Measurements from ENCODE around the gene RIPPLY1.

Gene RIPPLY1, protein sequence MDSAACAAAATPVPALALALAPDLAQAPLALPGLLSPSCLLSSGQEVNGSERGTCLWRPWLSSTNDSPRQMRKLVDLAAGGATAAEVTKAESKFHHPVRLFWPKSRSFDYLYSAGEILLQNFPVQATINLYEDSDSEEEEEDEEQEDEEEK

DNA sequence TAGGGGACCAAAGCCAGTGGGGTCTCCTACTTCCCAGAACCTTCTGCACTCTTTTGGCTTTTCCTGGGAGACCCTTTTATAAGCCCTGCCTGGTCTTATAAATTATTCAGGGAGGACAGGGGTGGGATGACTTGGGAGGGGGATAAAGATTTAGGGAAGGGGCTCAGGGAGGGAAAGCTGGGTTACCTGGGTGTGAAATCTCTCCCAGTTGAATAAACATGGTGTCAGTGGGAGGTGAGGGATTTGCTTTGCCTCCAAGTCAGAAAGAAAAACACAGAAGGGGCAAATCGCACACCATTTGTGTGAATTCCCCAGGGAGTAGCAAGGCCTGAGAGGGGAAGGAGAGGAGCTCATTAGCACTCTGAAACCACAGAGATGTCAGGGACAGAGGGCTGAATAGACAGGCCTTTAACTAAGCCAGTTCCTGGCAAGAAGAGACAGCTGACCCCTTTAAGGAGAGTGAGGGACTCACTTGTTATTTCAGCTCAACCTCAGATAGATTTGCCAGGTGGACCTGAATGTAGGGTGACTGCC, at the start of gene RIPPLY1:
Gene RIPPLY1, minus strand, starts transcription at position 51 of the 534 bp plus-strand sequence. CDS start 54 bp downstream, outside the sequence.
- Mint-ChIP-seq H3K27ac (no peak within 1 kb of the TSS), H3K36me3 (ENCODE audit: low read depth) (no peaks in the 10 kb centered on the region), H3K9me3 (no peaks in the 10 kb centered on the region), H3K4me1 (no peaks in the 10 kb centered on the region), H3K4me3 (no peak within 1 kb of the TSS), H3K27me3 (no peaks in the 10 kb centered on the region)
- no peak for ATAC-seq
- DNase-seq: no peak

DNA sequence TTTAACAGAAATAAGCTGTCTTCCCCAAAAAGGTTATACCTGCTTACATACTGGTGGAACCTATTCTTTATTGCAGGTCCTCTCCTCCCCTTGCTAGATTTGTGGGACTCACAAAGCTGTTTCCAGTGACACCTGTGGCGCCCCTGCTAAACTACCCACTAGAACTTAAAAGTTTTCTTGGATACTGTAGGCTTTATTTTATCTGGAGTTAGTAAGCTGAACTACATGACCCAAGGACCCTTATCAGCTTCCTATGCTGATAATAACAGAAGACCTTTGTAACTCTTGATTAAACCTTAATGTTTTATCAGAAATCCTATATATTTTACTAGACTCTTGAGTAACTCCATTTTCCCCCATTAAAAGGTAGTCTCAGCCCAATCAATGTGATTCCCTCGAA, 49.4 kb upstream of the RIPPLY1 start:
- H3K36me3 Mint-ChIP-seq (ENCODE audit: low read depth): peaks cover 5% of the 10 kb centered on the region
- DNase-seq: no peak
- H3K4me1 Mint-ChIP-seq: no peaks in the 10 kb centered on the region
- no peak overlapping the region for H3K4me3 Mint-ChIP-seq
- no peaks in the 10 kb centered on the region for H3K9me3 Mint-ChIP-seq
- no peak for ATAC-seq
- no peak overlapping the region for H3K27ac Mint-ChIP-seq
- no peaks in the 10 kb centered on the region for H3K27me3 Mint-ChIP-seq

DNA sequence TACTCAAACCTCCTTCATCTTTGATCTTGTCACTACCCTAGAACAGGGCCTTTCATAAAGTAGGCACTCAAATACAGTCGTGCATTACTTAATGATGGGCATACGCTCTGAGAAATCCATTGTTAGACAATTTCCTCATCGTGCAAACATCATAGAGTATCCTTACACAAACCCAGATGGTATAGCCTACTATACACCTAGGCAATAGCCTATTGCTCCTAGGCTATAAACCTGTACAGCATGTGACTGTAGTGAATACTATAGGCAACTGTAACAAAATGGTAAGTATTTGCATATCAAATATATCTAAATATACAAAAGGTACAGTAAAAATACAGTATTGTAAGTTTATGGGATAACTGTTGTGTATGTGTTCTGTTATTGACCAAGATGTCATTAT, 48.9 kb upstream of the RIPPLY1 start:
- no peaks in the 10 kb centered on the region for H3K27me3 Mint-ChIP-seq
- H3K4me1 Mint-ChIP-seq: no peaks in the 10 kb centered on the region
- H3K9me3 Mint-ChIP-seq: no peaks in the 10 kb centered on the region
- ATAC-seq (no peak), DNase-seq (no peak)
- peaks cover 8% of the 10 kb centered on the region for H3K36me3 Mint-ChIP-seq (ENCODE audit: low read depth)
- no peak overlapping the region for H3K27ac Mint-ChIP-seq
- H3K4me3 Mint-ChIP-seq: no peak overlapping the region

DNA sequence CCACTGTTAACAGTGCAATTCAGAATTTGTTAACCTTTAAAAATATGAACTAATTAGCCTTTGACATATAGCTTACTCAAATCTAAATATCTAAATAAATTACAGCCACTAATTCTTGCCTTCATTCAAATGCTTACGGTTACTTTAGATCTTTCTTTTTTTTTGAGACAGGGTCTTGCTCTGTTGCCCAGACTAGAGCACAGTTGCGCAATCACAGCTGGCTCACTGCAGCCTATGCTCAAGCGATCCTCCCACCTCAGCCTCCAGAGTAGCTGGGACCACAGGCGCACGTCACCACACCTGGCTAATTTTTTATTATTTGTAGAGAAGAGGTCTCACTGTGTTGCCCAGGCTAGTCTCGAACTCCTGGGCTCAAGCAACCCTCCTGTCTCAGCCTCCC, 48.1 kb upstream of the RIPPLY1 start:
- Mint-ChIP-seq H3K27me3 (no peaks in the 10 kb centered on the region), H3K4me3 (no peak overlapping the region), H3K36me3 (ENCODE audit: low read depth) (peaks cover 7% of the 10 kb centered on the region), H3K9me3 (no peaks in the 10 kb centered on the region), H3K4me1 (no peaks in the 10 kb centered on the region), H3K27ac (no peak overlapping the region)
- ATAC-seq (no peak), DNase-seq (no peak)

DNA sequence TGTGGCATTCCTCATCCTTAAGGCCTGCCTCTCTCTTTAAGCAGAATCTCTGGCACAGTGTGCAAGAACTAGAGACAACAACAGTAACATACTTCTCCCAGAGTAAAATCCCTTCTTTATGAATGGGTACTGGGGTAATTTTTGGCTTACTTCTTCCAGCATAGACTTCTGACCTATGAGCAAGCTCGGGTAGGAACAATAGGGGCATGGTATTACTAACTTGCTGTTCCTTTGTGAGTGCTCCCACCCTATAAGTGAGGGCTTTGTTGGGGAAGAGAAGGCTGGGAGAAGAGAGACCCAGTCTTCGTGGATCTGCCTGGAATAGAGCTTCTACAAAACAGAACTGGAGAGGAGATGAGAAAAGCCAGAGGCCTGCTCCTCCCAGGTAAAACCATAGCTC, 47.2 kb upstream of the RIPPLY1 start:
- Mint-ChIP-seq H3K36me3 (ENCODE audit: low read depth) (peaks cover 7% of the 10 kb centered on the region), H3K27me3 (no peaks in the 10 kb centered on the region), H3K27ac (no peak overlapping the region), H3K9me3 (no peaks in the 10 kb centered on the region), H3K4me3 (no peak overlapping the region), H3K4me1 (no peaks in the 10 kb centered on the region)
- ATAC-seq (no peak), DNase-seq (no peak)

DNA sequence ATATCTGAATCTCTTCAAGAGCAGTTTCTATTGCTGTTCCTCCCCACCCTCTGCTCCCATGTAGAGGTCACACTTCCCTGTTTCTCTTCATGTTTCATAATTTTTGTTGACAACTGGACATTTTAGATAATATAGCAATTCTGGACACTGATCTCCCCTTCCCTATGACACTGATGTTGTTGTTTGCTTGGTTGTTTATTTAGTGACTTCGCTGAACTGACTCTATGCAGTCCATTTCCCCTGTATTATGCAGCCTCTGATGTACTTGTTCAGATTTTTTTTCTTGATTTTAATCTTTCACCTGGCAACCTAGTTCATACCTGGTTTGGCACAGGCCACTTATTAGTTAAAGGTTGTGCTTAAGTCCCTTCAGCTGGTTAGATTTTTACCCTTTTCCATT, 46.2 kb upstream of the RIPPLY1 start:
- Mint-ChIP-seq H3K4me1 (no peaks in the 10 kb centered on the region), H3K27me3 (no peaks in the 10 kb centered on the region)

DNA sequence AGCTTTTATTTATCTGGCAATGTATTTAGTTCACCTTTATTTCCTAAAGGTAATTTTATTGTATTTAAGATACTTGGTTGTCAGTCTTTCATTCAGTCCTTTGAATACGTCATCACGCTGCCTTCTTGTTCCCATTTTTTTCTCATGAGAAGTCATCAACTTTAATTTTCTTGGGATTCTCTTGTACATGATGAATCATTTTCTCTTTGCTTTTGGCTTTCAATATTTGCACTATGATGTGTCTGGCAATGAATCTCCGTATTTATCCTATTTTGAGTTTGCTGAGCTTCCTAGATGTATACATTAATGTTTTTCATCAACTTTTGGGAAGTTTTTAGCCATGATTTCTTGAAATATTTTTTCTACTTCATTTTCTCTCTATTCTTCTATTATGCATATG, 45.5 kb upstream of the RIPPLY1 start:
- no peak overlapping the region for H3K4me3 Mint-ChIP-seq
- H3K4me1 Mint-ChIP-seq: no peaks in the 10 kb centered on the region
- no peak overlapping the region for H3K27ac Mint-ChIP-seq
- H3K27me3 Mint-ChIP-seq: no peaks in the 10 kb centered on the region
- no peaks in the 10 kb centered on the region for H3K9me3 Mint-ChIP-seq
- no peak for DNase-seq
- ATAC-seq: no peak
- H3K36me3 Mint-ChIP-seq (ENCODE audit: low read depth): peaks cover 5% of the 10 kb centered on the region

More for the DNA sequence above, 46.2 kb upstream of the RIPPLY1 start:
- no peak overlapping the region for H3K27ac Mint-ChIP-seq
- DNase-seq (no peak), ATAC-seq (no peak)
- no peak overlapping the region for H3K4me3 Mint-ChIP-seq
- H3K9me3 Mint-ChIP-seq: no peaks in the 10 kb centered on the region
- peaks cover 5% of the 10 kb centered on the region for H3K36me3 Mint-ChIP-seq (ENCODE audit: low read depth)

DNA sequence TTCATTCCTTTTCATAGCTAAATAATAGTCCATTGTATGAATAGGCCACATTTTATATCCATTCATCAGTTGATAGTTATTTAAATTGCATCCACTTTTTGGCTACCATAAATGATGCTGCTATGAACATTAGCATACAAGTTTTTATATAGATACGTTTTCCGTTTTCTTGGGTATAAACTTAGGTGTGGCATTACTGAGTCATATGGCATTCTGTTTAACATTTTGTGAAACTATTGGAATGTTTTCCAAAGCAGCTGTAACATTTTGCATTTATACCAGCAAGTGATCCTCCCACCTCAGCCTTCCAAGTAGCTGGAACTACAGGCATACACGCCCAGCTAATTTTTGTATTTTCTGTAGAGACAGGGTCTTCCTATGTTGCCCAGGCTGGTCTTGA, 43.3 kb upstream of the RIPPLY1 start:
- no peaks in the 10 kb centered on the region for H3K9me3 Mint-ChIP-seq
- ATAC-seq (no peak), DNase-seq (no peak)
- no peaks in the 10 kb centered on the region for H3K4me1 Mint-ChIP-seq
- H3K4me3 Mint-ChIP-seq: no peak overlapping the region
- H3K36me3 Mint-ChIP-seq (ENCODE audit: low read depth): peaks cover 9% of the 10 kb centered on the region
- H3K27me3 Mint-ChIP-seq: no peaks in the 10 kb centered on the region
- H3K27ac Mint-ChIP-seq: no peak overlapping the region

DNA sequence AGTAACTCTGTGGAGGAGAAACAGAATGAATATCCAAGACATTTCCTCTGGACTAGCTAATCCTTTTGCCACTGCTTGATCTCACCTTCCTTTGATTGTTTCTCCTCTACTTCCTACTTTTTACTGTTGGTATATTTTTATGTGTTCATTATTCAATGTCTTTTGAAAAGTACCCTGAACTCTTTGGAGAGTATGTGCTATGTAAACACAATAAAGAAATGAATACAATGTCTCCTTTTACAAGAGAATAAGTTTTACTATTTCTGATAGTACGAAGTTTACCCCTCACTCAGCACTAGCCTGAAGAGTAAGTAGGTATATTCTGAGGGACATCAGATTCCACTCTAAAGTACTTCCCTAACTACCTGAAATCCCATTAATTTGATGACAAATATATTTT, 36.9 kb upstream of the RIPPLY1 start:
- Mint-ChIP-seq H3K36me3 (ENCODE audit: low read depth) (peaks cover 4% of the 10 kb centered on the region), H3K4me1 (no peaks in the 10 kb centered on the region), H3K27ac (no peak overlapping the region), H3K4me3 (no peak overlapping the region), H3K9me3 (no peaks in the 10 kb centered on the region), H3K27me3 (no peaks in the 10 kb centered on the region)
- DNase-seq: no peak
- ATAC-seq: no peak

DNA sequence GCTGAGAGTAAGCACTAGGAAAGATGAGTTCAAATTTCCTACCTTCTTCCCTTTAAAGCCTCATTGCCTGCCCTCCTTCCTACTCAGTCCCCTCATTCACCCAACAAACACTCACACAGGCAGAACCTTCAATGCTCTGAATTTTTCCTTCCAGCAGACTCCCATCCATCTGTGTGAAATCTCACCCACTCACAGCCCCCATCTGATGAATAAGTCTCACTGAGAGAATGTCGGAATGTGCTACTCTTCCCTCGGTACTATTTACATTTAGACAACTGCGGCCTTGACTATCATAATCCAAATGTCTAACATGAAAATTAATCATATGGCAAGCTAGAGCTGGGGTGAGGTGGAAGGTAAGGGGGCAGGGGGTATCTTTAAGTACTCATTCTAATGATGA, 36.4 kb upstream of the RIPPLY1 start:
- peaks cover 4% of the 10 kb centered on the region for H3K36me3 Mint-ChIP-seq (ENCODE audit: low read depth)
- H3K4me3 Mint-ChIP-seq: no peak overlapping the region
- no peaks in the 10 kb centered on the region for H3K27me3 Mint-ChIP-seq
- no peak overlapping the region for H3K27ac Mint-ChIP-seq
- no peaks in the 10 kb centered on the region for H3K4me1 Mint-ChIP-seq
- H3K9me3 Mint-ChIP-seq: no peaks in the 10 kb centered on the region
- DNase-seq: no peak
- ATAC-seq: no peak

DNA sequence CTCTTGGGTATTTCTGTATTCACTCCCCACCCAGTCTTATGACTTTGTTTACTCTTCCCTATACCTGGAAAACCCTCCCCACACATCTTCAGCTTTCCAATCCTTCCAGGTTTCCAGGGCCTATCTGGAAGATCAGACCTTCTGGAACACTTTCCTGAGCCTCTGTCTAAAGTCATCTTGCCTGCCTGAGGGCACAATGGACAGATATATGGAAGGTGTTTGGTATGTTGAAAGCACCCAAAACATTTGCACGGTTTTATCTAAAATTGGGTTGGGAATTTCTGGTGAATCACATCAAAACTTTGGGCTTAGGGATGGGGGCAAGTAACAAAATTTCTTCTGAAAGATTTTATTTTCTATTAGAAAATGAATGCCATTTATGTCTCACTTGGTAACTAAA, 33.1 kb upstream of the RIPPLY1 start:
- Mint-ChIP-seq H3K4me1 (no peaks in the 10 kb centered on the region), H3K27ac (no peak overlapping the region), H3K27me3 (no peaks in the 10 kb centered on the region), H3K36me3 (ENCODE audit: low read depth) (no peaks in the 10 kb centered on the region), H3K9me3 (no peaks in the 10 kb centered on the region), H3K4me3 (no peak overlapping the region)
- no peak for DNase-seq
- ATAC-seq: no peak

DNA sequence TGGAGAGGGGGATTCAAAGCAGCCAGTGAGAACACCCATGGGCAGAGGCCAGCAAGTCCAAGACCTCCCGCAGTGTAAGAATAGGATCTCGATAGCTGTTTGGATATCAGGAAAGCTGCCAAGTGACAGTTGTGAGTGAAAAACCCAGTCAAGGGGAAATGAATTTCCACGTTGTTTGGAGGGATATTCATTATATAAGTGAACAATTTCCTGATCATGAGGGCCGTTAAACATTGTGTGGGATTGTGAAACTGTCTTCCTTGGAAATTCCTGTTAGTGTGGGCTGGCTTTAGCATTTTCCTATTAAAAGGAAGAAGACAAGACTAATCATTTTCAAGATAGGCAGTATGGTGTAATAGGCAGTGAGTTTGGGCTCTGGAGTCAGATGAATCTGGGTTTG, 32.0 kb upstream of the RIPPLY1 start:
- H3K27me3 Mint-ChIP-seq: no peaks in the 10 kb centered on the region
- DNase-seq (no peak), ATAC-seq (no peak)
- no peak overlapping the region for H3K27ac Mint-ChIP-seq
- no peaks in the 10 kb centered on the region for H3K9me3 Mint-ChIP-seq
- no peaks in the 10 kb centered on the region for H3K4me1 Mint-ChIP-seq
- no peak overlapping the region for H3K4me3 Mint-ChIP-seq
- H3K36me3 Mint-ChIP-seq (ENCODE audit: low read depth): no peaks in the 10 kb centered on the region

DNA sequence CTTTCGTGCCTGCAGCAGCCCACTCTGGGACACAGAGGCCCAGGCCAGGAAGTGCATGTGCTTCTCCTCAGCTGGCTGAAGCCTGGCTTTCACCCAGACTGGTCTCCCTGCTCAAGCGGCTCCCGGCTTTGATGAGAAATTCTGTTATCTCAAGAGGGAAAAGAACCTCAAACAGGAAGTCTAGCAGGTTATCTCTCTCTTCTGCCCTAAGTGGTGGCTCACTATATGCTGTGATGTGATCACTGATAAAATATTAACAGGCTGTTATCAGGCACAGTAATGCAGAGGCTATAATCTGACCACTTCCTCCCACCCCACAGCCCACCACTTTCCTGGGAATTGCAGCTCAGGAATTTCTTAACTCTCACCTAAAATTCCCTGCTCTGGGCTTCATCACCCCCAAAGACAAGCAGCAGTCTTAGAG, 30.4 kb upstream of the RIPPLY1 start:
- no peaks in the 10 kb centered on the region for H3K36me3 Mint-ChIP-seq (ENCODE audit: low read depth)

DNA sequence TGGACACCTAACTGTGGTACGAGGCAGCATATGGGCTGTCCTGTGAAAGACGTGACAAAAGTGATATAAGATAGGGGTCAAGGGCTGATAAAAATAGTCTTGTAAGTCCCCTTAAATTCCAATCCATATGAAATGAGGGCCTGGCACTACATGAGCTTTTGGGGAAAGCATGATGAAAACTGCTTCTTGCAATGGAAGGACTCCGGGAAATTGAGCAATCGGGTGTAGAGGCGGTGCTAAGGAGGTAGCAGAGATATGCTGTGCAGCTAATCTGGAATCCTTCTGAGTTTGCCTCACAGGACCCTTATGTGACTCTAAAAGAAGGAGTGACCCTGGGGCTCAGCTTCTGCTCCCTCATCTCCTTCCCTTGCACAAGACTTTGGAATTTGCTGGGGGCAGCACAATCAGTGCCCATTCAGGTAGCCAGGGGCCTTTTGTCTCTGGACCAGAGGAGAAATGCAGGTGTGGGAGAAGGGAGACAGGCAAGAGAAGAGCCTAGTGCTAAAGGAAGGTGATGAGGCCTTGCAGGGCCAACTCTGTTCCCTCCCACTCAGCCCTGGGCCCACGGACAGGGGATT, 29.9 kb upstream of the RIPPLY1 start:
- Mint-ChIP-seq H3K36me3 (ENCODE audit: low read depth) (no peaks in the 10 kb centered on the region), H3K9me3 (no peaks in the 10 kb centered on the region), H3K4me3 (no peak overlapping the region), H3K4me1 (no peaks in the 10 kb centered on the region), H3K27me3 (no peaks in the 10 kb centered on the region), H3K27ac (no peak overlapping the region)
- DNase-seq (no peak), ATAC-seq (no peak)

More for the DNA sequence above, 30.4 kb upstream of the RIPPLY1 start:
- ATAC-seq (no peak), DNase-seq (no peak)
- Mint-ChIP-seq H3K4me1 (no peaks in the 10 kb centered on the region), H3K9me3 (no peaks in the 10 kb centered on the region), H3K27ac (no peak overlapping the region), H3K4me3 (no peak overlapping the region), H3K27me3 (no peaks in the 10 kb centered on the region)

DNA sequence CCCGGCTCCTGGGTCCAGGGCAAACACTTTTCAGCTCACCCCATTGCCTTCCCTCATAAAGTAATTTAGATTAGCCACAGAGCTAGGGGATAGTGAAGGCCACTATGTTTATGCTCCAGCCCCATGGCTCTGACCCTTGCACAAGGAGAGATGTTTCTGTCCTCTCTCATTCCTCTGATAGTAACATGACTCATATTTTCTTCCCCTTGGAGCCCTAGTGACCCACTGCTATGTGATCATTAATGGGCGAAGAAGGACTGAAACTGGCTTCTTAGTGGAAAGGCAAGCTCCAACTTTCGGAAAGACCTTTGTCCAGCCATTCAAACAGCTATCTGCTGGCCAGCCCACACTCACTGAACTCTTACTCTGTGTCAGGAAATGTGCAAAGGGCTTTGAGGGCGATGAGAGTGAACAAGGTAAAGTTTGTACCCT, 29.4 kb upstream of the RIPPLY1 start:
- ATAC-seq (no peak), DNase-seq (no peak)
- Mint-ChIP-seq H3K36me3 (ENCODE audit: low read depth) (no peaks in the 10 kb centered on the region), H3K4me1 (no peaks in the 10 kb centered on the region), H3K27ac (no peak overlapping the region), H3K9me3 (no peaks in the 10 kb centered on the region), H3K27me3 (no peaks in the 10 kb centered on the region), H3K4me3 (no peak overlapping the region)

Data from activated naive CD8-positive, alpha-beta T cell treated with anti-CD3 and anti-CD28 coated beads, Interleukin-2, amount 50 U/mL, for 24 hours (primary cell).